ENCODE results near the gene NPLOC4. TPM values are rescaled to one million over a fixed set of nuclear protein-coding genes. Genes with fewer than 3 reads are reported as not detected.

Gene NPLOC4
- total RNA-seq, 1 donor from 2014 or later, result 107 TPM

DNA sequence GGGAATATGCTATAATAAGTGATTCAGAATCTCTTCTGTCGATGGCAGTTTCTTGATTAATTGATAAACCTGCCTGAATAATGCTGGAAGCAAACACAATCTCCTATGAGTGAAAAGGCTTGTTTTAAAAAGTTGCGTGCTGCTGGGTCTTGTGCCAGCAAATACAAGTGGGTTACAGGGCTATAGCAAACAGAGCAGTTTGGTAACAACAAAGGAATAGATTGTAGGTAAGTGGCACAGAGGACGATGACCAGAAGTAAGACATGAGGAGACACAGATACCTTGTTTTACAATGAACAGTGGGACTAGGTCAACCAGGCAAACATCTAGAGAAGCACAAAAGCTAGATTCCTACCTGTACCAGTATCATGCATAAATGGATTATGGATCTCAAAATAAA is 61.1 kb downstream of the NPLOC4 start:
- no peak for DNase-seq (ENCODE audit: low spot score)
- intact Hi-C loops (cut with DNase I), result no loop called here

DNA sequence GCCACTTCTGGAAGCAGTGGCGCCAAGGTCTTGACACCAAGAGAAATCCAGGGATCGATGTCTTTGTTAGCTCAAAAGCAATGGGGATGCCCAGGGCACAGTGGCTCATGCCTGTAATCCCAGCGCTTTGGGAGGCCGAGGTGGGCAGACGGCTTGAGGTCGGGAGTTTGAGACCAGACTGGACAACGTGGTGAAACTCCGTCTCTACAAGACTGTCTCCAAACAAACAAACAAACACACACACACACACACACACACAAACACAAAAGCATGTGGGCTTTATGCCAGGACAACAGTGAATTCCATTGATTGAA is 62.3 kb downstream of the NPLOC4 start:
- no peak for DNase-seq (ENCODE audit: low spot score)
- intact Hi-C loops (cut with DNase I), result no loop called here

DNA sequence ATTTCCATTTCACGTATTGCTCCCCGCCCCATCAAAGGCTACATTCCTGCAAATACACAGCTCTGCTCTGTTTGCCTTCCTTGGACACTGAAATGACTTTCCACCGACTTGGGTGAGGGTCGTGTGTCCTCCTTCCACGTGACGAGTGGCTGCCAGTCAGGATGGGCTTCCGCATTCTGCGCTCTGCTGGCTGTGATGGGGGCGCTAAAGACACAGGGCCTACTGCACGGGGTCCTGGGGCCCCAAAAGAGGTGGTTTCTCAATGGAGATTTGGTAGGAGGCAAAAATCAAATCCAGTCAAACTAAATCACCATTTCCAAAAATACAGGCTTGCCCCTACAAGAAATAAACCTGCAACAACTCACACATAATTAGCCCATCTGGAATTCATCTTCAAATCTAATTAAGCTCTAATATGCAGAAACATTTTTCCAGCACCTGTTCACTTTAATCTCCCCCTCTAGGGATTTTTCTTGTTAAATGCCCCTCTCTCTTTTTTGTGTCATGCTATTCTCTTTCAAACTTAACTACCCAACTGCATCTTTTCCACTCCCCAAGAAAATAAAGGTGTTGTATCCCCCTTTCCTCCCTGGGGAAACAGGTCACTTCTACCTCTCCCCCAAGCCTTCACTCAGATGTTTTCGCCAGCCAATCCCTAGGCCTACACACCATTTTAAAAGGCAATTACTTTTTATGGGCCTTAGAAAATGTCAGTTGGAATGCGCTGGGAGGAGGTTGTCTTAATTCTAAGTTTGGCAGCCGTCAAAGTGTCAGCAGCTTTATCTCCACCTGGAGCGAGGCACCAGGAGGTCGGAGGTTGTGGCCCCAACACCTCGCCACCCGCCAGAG is 62.9 kb downstream of the NPLOC4 start:
- DNase-seq (ENCODE audit: low spot score), result no peak
- intact Hi-C loops (cut with DNase I), result no loop called here

DNA sequence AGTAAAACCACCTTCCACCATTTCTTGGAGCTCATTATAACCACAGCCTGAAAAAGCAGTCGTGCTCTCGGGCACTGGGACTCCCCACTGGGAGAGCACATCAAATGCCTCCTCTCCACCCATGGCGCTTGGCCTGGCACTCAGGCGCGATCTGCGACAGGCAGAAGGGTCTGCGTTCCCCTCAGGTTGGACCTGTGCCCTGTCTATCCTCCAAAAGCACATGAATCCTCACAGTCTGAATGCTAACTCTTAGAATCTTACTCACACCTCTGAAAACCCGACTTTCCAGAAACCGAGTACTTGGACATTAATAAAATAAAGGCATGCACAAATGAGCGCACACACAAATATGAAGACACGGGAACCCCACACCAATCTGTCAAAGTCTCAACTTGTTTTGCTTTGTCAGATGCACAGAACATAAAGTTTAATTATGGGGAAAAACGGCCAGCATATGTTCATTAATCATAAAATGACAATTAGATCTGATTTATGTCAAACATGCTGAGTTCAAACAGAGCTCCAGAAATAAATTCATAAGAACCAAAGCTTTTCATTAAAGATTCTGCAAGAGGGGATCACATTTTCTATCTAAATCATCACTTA is 64.2 kb downstream of the NPLOC4 start:
- DNase-seq (ENCODE audit: low spot score), result no peak
- intact Hi-C loops (cut with DNase I), result no loop called here

DNA sequence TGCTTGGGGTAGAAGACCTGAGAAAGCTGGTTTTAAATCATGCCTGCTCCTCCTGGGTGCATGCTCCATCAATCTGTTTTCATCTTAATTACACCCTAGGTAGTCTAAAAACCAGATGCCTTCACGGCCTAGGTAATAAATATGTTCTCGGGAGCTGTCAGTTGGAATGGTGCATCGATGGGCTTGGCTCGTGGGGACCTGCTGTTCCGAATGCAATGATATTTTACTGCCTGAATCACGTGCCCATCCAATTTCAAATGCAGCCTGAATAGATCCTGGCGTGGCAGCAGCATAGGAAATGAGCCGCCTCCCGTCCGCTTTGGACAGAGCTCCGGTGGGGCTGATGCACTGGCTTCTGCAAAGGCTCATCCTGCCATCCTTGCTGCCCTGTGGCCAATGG is 65.9 kb downstream of the NPLOC4 start:
- DNase-seq (ENCODE audit: low spot score), result no peak
- intact Hi-C loops (cut with DNase I), result no loop called here

DNA sequence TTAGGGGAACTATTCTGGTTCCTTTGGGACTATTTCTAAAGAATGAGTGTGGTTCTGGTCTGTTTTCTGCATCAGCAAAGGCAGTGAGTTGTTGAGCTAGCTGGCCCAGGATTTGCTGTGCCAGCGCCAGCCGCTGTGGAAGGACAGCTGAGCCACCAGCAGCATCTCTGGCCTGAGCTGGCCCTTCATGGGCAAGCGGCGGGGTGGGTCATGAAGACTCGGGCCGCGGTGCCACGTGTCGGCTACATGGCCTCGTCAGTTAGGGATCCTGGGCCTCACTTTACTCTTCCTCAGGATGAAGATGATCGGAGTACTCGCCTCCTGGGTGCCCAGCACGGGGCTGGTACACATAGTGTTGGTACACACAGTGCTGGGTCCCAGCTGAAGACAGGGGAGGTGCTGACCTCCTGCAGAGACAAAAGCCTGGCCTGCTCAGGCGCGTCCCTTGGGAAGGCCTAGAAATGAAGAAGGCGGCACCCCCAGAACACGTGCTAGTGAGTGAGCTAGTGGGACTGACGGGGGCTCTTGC is 66.9 kb downstream of the NPLOC4 start:
- DNase-seq (ENCODE audit: low spot score), result no peak
- intact Hi-C loops (cut with DNase I), result no loop called here

DNA sequence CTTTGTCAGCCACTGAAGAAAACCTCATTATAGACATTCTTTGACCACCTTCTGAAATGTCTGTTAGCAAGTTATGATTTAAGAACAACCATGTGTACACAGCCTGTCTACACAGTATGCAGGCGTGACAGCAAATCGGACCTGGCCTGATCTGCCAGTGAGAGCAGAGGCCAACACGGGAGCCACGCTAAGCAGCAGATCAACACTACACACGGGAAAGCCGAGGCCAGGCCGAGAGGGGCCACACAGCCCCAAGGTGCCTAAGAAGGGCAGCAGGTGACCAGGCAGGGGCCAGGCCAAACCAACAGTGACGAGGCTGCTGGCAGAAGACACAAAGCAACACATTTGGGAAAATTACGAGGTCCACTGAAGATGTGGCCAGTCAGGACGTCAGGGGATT is 68.5 kb downstream of the NPLOC4 start:
- DNase-seq (ENCODE audit: low spot score), result no peak
- intact Hi-C loops (cut with DNase I), result no loop called here

DNA sequence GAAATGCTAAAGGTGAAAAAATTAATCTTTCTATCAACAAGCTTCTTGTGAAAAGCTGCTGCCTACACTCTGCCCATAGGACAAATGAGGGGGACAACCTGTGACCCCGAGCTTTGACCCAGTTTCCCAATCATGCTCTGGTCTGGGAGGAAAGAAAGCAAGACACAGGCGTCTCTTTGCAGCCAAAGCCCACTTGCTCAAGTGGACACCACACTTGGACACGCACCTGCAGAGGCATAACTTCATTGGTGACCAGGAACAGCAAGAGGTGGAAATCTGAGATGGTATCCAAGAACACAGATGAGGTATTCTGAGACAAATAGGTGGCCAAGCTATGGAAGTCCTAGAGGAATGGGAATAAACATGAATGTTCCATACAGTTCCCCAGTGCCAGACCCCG is 69.7 kb downstream of the NPLOC4 start:
- DNase-seq (ENCODE audit: low spot score), result no peak
- intact Hi-C loops (cut with DNase I), result no loop called here

DNA sequence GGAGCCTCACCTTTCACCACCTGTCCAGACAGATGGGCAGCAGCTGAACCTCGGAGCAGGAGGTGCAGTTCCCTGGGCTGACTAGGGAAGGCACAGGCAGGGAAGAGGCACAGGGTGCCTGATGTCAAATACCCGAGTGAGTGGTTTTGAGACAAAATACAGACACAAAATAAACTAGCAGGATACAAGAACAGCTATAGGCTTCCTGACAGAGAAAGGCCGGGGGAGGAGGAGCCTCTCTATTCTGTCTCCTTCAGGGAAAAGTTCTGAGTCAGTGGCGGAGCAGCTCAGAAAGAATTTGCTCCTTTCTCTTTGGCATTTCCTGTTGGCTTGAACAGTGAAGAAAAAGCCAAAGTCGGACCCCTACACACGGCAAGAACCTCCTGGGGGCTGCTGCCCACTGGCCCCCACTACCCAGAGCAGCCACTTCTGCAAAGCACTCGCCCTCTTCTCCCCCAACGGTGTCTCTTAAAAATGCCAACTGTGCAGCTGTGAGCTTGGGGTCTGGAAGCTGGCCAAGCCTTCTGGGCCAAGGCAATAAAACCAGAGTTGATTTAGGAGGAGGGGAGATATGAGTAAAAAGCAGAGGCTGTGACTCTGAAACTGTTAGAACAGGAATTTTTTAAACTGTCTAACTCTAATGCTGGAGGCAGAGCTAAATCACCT is 70.3 kb downstream of the NPLOC4 start:
- intact Hi-C loops (cut with DNase I), result no loop called here
- DNase-seq (ENCODE audit: low spot score), result no peak

DNA sequence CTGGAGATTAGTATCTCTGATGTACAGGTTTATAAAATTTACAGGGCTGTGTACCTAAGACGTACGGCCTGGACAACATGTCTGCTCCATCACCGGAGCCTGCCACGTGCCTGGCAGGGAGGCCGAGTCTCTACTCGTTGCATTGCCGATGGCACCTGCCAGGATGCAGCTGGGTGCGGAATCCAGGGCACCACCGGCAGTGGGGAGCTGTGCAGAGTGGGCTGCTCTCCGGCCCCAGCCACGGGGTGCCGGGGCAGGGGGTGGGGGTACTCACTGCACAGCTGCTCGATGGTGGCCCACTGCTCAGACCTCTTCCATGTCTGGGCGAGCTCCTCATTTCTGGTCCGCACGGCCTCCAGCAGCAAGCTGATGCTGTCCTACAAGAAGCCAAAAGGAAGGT is 71.7 kb downstream of the NPLOC4 start:
- intact Hi-C loops (cut with DNase I), result no loop called here
- no peak for DNase-seq (ENCODE audit: low spot score)

DNA sequence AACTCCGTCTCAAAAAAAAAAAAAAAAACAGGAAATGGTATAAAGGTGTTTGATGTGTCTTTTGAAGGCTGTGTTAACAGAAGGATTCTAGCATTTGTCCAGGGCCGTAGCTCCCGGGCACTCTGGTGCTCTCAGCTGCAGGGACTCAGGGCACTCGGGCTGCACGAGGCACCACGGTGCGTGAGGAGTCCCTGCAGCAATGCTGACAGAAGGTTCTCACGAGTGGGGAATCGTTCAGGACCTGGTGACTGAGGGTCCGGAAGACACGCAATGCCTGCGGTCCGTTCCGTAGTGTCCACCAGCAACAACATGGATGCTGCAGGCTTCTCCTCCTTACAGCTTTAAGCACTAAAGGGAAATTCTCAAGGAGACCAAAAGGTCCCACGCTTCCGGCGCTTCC is 72.1 kb downstream of the NPLOC4 start:
- intact Hi-C loops (cut with DNase I), result no loop called here
- no peak for DNase-seq (ENCODE audit: low spot score)

DNA sequence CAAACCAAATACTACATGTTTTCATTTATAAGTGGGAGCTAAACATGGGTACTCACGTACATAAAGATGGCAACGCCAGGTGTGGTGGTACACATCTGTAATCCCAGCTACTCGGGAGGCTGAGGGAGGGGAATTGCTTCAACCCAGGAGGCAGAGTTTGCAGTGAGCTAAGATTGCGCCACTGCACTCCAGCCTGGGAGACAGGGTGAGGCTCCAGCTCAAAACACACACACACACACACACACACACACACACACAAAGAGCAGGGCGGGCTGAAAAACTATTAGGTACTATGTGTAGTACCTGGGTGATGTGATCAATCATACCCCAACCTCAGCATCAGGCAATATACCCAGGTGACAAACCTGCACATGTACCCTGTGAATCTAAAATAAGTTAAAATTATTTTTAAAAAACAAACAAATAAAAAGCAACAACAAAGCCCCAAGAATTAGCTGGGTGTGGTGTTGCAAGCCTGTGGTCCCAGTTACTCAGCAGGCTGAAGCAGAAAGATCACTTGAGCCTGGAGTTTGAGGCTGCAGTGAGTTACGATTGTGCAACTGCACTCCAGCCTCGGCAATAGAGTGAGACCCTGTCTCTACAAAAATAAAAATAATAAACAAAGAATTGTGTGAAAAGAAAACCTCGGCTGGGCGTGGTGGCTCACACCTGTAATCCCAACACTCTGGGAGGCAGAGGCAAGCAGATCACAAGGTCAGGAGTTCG is 72.9 kb downstream of the NPLOC4 start:
- intact Hi-C loops (cut with DNase I), result no loop called here

DNA sequence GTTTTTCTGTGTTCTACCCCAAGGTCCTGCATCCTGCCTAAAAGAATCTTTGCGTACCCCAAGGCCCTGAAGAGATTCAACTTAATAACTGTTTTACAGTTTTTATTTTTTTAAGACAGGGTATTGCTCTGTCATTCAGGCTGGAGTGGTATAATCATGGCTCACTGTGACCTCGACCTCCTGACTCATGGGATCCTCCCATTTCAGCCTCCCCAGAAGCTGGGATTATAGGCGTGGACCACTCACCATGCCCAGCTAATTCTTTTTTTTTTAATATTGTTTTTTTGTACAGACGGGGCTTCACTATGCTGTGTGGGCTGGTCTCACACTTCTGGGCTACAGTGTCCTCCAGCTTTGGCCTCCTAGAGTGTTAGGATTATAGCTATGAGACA is 75.4 kb downstream of the NPLOC4 start:
- no peak for DNase-seq (ENCODE audit: low spot score)
- intact Hi-C loops (cut with DNase I), result no loop called here

More for the DNA sequence above, 72.9 kb downstream of the NPLOC4 start:
- DNase-seq (ENCODE audit: low spot score), result no peak

DNA sequence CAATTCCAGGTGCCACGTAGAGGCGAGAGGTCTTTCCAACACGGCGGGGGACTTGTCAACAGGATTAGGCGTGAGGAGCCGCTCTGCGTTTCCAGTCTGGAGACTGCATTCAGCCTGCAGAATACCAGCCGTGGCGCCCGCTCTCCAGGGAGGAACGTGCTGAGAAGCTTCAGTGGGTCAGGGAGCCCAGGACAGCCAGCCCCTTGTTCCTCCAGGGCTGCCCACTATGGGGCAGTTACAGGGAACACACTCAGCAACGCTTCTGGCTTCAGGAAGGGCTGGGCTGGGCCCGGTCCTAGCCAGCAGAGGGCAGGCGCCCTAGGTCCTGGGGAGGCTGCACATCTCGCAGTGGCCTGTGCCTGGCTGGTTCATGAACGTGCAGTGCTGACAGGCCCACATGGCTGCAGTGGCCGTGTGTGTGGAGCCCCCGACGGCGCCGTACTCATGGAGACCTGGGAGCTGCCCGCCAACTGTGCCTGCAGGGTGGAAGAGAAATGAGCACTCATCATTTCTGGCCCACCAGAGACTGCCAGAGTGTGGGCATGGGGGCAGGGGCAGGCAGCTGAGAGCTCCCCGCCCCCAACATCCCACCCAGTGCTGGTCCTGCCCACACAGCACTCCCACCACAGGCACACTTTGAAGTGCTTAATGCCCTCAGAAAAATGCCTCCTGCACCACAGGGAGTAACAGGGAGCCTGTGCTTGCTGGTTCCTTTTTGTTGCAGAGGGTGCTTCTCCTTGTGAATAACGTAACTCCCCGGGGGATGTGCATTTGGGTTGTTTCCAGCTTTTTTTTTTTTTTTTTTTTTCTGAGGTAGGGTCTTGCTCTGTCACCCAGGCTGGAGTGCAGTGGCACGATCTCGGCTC is 77.7 kb downstream of the NPLOC4 start:
- intact Hi-C loops (cut with DNase I), result no loop called here
- no peak for DNase-seq (ENCODE audit: low spot score)

DNA sequence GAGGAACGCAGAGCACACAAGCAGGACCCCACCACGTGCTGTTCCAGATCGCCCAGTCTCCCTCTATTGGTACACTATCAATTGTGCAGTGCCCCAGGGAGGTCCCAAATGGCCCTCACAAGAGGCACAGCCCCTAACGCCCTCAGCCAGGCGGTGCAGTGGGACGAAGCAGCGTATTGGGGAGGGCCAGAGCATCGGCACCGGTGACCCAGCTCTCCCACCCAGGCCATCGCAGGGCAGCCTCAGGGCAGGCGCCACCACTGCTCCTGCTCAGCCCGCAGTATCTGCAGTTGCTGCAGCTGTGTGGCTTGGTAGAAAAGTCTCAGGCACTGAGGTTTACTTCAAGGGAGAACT is 78.8 kb downstream of the NPLOC4 start:
- intact Hi-C loops (cut with DNase I), result no loop called here
- DNase-seq (ENCODE audit: low spot score), result no peak

DNA sequence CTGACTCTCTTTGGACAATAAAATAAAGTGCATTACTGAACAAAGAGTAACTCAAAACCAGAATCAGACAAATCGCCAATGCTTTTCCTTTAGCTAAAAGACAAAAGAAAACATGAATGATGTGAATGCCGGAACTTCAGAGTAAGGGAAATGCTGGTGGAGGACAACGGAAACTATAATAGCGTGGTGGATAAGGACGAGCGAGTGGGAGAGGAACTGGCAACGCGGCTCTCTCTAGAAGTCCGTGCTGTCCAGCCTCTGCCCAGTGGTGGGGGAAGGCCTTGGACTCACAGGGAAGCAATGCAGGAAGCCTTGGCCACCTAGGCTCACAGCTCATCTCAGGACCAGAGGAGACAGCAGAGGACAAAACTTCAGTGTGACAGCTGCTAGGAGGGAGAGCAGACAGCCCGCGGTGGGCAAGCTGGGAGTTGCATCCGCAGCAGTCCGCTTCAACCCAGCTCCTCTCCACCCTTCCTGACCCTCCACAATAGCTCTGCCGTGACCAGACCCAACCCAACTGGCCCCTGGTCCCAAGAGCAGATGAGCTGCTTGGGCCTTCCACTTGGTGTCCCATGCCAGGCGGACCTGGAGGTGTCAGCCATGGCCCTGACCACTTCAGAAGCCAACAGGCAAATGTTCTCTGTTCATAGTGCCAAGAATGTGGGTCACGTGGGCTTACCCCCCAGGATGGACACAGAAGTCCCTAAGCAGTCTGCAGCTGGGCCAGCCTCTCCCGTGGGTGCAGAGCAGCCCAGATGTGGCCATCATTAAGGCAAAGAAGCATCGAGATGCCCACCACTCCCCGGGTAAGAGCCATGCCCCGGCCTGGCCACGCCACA is 79.4 kb downstream of the NPLOC4 start:
- DNase-seq (ENCODE audit: low spot score), result no peak
- intact Hi-C loops (cut with DNase I), result no loop called here

DNA sequence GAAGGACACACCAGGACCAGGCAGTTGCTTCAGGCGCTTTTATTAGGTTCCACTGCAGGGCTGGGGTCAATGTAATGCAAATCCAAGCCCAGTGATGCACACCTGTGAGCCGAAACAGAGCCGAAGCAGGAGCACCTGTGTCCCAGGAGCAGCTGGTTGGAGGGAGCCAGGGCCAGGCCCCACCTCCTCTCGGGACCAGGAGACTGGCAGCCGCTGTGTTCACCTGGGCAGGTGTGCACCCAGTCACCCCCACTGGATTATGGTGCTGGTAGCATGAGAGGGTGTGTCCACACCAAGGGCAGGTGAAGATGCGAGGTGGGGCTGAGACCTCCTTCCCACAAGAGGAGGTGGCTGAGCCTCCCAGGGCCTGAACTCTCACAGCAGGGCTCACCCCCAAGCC is 80.0 kb downstream of the NPLOC4 start:
- intact Hi-C loops (cut with DNase I), result no loop called here
- no peak for DNase-seq (ENCODE audit: low spot score)

DNA sequence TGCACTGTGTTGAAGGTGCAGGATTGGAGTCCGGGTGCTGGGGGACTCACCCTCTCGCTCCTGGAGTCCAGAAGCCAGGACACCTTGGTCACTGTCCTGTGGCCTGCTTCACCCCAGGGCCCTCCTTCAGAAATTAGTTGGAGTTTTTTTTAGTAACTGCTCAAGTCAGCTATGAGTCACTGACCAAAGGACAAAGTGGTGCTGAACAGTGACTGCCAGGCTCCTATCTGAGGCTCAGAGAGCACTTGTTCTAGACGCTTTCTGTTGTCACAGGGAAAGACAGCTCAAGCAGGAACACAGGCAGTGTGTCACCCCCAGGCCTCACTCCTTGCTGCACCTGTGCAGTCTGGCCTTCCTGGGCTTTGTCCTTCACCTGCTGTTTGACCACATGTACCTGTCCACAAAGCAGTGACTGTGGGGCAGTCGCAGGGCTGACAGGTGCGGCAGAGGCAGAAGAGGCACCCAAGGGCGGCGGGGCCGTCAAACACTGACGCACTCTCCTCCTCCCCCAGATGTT is 80.7 kb downstream of the NPLOC4 start:
- intact Hi-C loops (cut with DNase I), result no loop called here
- no peak for DNase-seq (ENCODE audit: low spot score)
